ENCODE results near the gene RAD21L1.

GRCh38 chr20:1204576-1204975 lies 21.3 kb upstream of the RAD21L1 start:
- TF ChIP-seq, protein P1, sequence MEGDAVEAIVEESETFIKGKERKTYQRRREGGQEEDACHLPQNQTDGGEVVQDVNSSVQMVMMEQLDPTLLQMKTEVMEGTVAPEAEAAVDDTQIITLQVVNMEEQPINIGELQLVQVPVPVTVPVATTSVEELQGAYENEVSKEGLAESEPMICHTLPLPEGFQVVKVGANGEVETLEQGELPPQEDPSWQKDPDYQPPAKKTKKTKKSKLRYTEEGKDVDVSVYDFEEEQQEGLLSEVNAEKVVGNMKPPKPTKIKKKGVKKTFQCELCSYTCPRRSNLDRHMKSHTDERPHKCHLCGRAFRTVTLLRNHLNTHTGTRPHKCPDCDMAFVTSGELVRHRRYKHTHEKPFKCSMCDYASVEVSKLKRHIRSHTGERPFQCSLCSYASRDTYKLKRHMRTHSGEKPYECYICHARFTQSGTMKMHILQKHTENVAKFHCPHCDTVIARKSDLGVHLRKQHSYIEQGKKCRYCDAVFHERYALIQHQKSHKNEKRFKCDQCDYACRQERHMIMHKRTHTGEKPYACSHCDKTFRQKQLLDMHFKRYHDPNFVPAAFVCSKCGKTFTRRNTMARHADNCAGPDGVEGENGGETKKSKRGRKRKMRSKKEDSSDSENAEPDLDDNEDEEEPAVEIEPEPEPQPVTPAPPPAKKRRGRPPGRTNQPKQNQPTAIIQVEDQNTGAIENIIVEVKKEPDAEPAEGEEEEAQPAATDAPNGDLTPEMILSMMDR (IDR thresholded peaks at IDR 0.05; ENCODE audit: insufficient read depth, low read length, poor library complexity, severe bottlenecking), result no peak
- no peak for TF ChIP-seq EZH2phosphoT487 (conservative IDR thresholded peaks at IDR 0.05; ENCODE audit: low read length)
